ENCODE measurements around the gene SSH2.
"Not testable (repeated sequence)": the region's sequence is repeated elsewhere in the genome, so short reads cannot be mapped to it uniquely, and the experiment has no call there.

The SSH2 gene

DNA sequence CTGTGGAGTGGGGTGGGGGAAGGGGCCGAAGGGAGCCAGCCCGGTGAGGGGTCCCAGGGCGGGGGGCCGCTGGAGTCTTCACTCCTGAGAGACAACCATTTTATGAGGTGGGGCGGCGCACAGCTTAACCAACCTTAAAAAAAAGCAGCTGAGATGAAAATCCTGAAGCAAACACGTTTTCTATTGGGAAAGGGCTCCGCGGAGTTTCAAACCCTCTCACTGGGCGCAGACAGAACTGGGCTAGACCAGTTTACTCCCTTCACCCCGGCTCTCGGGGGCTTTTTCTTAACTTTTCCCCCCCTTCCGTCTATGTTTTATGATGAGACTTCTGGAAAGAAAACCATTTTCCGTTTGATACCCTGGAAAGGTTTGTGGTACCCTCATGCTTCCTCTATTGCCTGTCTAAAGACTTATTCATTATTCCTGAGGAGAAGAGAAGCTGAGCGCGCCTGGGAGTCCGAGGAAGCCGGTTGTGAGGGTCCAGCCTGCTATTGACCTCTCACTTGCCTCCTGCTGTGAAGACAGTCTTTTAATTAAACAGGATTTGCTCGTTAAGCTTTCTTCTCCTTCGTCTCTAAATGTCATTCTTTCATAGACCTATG lies 482 bp upstream of the SSH2 start:
- DNase-seq = no peak

DNA sequence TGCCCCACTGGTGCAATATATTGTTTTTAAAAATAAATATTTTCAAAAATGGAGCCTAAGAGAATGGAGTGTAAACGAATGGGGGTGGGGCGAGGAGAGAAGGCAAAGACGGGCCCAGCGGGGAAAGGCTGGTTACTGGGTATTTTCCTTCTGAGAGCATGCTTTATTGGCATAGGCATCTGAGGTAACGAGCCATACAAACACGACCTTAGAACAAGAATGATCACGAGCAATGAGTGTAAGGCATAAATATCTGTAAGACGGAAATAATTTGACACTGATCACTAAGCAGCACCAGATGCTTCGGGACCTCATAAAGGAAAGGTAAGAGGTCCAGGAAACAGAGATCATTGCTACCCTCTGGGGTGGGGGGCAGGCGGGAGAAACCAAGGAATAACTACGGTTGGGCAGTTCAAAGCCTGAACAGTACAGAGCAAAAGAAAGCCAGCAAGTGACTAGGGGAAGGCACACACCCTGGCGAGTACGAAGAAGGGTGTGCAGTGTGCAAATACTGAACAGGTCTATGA lies 959 bp downstream of the SSH2 start:
- DNase-seq = peak; percentile 34

DNA sequence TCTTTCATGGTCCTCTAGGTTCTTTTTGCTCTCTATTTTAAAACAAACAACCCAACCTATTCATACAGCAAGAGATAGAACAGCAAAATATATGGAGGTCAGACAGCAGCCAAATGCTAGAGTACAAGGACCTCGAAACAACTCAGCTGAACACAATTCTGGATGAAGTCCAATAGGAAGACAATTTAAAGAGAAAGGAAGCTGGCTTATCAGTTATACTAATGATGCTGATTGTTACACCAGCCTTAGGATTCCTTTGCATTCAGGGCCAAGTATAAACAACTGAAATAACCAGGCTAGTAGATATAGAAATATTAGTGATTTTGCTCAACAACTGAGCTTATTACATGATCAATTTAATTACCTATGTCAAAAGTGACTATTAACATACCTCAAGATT lies 2.5 kb downstream of the SSH2 start:
- DNase-seq = no peak

DNA sequence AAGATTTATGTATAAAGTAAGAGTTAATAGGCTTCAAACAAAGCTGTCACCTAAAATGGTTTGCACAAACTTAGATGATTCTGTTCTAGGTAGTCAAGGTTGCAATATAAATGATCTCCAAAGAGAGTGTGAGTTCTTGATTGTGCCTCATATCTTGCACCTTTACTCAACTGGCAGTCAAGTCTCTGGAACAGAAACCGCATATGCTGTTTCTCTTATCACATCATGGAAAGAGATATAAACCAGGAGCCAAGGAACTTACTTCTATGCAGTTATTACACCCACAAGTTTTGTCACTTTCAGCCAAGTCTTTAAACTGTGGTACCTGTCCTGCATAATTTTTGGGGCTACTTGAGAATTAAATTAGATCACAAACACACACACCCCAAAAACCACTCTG lies 5.2 kb downstream of the SSH2 start:
- no peak for DNase-seq

DNA sequence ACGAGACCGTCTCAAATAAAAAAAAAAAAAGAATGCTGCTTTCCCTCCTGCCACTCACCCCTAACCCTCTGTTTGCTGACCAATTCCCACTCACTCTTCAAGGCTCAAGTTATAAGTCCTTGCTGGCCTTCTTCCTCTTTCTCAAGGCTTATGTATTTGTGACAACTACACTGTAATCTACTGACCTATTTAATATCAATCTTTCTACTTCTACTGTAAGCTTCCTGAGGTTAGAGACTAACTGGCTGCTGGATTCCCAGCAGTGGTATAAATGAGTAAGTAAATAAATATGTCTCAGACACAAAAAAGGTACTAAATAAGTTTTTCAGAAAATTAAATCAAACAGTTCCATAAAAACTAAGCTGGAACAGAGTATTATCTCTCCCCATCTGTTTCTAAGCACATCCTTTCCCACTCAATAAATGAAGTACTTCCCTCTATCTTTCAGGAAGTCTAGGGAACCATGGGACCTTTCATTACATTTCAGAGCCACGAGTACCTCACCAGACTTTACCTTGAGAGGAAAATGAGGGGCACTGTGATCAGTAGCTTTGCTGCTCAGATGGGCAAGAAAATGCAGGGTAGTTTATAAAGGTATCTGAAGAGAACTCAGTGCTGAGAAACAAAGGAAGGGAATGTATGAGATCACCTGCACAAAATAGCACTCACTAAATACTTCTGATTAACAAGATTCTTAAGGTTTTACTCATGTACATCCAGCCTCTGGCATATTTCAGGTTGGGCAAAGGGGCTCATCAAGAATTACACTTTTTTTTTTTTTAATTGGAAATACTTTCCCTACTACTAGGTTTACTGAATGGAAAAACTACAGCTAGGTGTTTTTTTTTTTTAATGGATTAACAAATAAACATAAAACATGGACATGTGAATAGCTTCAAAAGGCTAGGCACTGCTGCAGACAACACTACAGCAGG lies 10.8 kb downstream of the SSH2 start:
- peak; percentile 68 for DNase-seq

DNA sequence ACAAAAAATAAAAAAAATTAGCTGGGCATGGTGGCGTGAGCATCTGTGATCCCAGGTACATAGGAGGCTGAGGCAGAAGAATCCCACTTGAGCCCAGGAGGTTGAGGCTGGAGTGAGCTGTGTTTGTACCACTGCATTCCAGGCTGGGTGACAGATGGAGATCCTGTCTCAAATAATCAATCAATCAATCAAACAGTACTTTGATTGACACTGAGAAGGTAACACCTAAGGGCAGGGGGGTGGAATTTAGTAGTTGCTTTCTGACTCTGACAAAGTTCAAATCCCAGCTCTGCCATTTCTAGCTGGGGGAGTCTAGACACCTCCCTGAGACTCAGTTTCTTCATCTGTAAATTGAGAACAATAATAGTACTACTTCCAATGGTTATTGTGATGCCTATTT lies 12.0 kb downstream of the SSH2 start:
- DNase-seq = no peak

DNA sequence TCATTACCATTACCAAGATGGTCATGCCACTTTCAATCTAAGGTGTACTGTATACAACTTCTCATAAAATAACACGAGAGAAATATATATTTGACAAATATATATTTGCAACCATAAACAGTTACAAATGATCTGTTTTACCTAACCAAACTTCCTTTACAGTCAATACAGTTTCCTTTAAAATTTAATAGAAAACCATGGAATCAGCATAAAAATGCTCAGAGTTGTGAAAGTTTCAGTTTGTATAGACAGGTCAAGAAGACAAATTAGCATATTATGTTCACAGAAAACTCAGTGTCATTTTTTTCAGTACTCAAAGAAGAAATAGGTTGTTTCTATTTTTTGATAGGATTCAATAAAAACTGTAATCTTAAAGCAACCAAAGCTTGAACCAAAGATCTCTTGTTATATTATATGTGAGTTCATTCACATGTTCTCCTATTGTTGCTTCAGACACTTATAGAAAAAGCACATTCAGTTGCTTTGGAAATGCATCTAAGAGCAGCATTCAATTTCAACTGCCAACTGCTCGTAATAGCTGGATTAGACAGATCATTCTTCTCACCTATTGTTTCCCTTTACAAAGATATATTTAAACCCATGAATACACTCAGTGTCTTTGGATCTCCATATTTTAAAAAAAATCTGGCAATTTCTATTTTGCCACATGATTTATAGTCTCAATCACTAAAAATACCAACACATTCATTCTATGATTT lies 15.1 kb downstream of the SSH2 start:
- no peak for DNase-seq

DNA sequence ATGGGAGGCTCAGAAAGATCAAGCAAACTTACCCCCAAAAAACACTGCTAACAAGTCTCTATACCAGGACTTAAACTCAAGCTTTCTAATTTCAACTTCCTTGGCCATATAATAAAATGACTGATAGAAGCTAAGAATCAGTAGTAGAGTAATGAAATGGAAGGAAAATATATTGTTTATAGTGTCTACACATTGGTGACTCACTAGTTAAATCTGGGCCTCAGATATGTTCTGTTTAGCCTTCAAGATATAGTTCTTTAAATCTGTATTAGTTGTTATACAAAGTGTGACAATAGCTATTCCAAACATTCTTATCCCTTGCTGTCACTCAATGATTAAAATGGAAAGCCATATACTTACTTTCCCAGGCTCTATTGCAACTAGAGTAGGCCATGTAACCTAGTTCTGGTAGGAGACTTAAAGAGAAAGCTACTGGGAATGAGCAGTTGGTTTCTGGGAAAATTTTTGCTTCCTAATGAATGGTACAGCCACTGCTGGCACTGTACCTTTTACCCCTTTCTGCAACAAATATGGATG lies 18.3 kb downstream of the SSH2 start:
- peak; percentile 6 for DNase-seq

DNA sequence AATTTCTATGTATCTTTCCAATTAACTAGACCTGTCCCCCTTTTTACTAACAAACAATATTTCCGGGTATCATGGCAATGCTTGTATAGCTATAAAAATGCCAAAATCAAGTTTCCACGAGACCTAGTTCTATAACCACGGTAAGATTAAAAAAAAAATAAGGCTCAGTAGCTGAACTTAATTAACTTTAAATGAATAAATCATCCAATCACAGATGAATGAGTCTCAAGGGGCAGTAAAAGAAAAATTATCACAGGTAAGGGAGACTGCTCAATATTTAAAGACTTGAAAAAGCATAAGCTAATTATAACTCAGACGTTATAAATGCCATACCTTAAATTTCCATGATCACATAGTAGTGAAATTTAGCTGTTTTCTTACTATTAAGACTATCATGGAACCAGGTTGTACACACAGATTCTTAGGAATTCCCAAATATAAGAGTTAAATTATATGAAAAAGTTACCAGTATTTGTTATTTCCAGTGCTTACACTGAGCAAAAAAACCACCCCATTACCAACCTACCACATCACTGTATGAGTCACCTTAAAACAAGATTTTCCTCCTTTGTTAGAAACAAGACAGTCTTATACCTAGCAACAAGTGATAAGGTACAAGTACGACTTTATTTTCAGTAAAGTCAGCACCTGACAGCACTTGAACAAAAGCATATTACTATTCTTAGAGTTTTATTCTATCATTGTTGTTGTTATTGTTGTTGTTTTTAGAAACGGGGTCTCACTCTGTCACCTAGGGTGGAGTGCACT lies 20.6 kb downstream of the SSH2 start:
- DNase-seq = no peak

DNA sequence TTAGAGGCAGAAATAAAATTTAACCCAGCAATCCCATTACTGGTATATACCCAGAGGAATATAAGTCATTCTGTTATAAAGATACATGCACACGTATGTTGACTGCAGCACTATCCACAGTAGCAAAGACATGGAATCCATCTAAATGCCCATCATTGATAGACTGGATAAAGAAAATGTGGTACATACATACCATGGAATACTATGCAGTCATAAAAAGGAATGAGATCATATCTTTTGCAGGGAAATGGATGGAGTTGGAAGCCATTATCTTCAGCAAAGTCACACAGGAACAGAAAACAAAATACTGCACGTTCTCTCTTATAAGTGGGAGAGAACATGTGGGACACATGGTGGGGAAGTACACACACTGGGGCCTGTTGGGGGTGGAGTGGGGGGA lies 23.1 kb downstream of the SSH2 start:
- no peak for DNase-seq

DNA sequence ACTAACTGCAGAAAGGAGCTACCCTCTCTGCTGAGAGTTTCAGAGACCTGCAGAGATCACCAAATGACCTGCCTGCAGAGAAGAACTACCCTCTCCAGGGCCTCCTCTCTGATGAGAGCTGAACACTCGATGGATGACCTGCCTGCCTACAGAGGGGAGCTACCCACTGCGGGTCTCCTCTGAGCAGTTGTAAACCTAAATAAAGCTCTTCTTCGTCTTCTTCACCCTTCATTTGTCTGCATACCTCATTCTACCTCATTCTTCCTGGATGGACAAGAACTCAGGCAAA lies 24.2 kb downstream of the SSH2 start:
- DNase-seq = no peak

DNA sequence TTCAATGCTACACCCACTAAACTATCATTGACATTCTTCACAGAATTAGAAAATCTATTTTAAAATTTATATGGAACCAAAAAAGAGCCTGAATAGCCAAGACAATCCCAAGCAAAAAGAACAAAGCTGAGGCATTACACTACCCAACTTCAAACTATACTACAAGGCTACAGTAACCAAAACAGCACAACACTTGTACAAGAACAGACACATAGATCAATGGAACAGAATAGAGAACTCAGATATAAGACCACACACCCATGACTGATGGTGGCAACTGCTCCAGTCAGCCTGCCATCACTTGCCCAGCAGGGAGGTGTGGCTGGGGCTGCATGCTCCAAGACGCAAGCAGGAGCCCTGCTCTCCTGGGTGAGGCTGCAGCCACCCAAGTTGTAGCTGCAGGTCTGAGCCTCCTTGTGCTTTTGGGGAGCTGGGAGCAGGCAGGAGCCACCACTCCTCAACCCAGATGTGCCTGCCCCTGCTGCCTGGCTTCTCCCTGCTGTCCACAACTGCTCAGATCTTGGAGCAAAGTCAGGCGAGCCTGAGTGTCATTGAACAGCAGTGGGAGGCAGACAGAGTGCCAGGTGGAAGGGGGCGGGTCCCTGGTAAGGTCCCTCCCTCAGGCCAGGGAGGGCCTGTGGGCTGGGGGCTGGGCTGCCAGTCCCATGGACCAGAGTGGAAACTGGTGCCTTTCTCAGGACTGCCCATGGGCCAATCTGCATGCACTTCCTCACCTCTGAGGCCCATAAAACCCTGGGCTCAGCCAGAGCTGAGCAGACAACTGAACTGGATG lies 24.7 kb downstream of the SSH2 start:
- no peak for DNase-seq

DNA sequence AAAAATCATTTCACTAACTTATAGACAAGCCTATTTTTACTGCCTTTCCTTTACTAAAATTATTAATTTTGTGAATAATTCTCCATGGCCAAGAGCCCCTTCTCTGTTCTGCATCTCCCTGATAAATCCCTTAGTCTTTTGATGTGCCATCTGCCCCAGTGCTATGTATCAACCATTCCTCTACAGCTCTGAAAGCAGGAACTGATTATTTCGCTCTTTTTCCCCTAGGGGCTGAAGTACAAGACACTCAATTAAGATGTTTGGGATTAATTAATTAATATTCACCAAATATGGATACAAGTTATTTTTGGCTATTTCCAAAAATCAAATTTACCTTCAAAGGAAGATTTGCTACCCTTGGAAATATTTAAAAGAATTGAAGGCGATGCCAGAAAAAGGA lies 26.6 kb downstream of the SSH2 start:
- no peak for DNase-seq

DNA sequence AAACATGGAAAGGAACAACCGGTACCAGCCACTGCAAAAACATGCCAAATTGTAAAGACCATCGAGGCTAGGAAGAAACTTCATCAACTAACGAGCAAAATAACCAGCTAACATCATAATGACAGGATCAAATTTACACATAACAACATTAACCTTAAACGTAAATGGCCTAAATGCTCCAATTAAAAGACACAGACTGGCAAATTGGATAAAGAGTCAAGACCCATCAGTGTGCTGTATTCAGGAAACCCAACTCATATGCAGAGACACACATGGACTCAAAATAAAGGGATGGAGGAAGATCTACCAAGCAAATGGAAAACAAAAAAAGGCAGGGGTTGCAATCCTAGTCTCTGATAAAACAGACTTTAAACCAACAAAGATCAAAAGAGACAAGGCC lies 32.9 kb downstream of the SSH2 start:
- DNase-seq = not testable (repeated sequence)

DNA sequence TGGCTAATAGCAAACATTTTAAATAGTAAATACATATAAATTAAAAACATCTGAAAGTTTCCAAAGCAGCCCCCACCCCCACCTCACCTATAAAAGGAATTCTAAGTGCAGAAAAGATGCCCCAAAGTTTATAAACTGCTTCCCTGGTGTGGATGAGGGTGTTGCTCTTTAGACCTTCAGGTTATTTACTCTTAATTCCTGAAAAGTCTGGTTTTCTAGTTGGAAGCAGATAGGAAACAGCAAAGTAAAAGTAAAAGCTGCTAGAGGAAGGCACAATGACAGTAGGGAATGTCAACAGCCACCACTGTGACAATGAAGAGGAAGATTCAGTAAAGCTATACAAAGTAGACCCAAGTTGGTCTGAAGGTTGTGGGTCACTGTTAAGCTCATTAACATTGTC lies 37.8 kb downstream of the SSH2 start:
- DNase-seq = no peak

DNA sequence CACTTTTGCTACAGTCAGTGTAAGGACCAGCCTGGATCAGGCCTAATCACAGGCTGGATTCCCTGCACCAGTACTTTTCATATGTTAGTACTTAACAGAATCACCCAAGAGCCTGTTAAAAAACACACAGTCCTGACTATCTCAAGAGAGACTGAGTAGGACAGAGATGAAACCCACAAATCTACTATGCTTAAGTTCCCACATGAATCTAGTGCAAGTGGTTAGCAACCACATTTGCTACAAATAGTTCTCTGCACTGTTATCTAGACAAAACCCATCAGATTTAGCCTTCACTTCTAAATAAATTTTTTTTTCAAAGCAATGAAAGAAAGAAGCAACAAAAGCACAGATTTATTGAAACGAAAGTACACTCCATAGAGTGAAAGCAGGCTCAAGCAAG lies 38.9 kb downstream of the SSH2 start:
- DNase-seq = no peak

DNA sequence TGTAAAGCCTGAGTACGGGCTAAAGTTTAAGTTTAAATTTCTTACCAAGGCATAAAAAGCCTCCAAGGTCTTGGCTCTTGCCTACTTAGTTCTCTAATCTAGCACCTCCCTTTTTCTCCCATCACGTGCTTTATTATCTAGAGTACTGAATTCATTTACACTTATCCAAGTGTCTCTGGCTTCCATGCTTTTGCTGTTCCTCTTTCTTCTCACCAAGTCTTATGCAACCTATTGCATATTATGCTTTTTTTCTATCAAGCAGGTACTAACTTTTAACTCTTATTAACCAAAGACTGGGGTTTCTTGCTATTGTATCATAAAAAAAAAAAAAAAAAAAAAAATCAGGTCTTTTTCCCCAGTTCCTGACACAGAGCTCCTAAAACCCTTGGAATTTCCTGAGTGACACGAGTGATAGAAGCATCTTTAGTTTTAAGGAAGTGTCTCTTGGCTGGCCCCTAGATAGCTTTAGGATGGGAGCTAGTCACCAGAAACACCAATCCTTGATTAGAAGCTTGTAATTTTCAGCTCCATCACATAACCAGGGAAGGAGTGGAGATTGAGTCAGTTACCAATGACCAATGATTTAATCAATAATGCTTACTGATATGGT lies 44.9 kb downstream of the SSH2 start:
- DNase-seq = no peak

DNA sequence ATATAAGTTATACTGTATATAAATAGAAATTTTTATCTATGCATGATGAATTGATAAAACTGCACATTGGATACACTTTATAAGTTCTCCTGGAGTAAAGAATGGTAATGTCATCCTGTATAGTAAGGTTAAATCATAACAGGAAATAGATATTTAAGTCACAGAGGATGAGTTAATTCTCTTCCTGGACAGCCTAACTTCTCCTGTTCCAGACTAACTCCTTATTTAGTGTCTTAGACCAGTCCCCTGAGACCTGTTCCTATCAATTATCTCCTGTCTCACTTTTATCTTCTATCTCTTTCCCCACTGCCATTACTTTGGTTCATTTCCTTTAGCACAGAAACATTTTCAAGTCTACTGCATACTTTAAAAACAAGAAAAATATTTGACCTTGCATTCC lies 46.5 kb downstream of the SSH2 start:
- peak; percentile 67 for DNase-seq

DNA sequence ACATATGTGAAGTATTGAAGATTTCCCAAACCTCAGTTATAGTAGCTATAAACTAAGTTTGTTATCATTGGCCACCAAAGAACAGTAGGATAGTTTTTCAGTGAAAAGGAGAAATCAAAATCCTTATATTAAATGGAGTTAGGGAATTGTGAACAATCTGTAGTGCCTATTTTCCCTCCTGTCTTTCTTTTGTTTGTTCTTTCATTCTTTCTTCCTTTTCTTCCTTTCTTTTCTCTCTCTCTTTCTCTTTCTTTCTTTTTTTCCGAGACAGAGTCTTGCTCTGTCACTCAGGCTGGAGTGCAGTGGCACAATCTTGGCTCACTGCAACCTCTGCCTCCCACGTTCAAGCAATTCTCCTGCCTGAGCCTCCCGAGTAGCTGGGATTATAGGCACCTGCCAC lies 48.8 kb downstream of the SSH2 start:
- no peak for DNase-seq

DNA sequence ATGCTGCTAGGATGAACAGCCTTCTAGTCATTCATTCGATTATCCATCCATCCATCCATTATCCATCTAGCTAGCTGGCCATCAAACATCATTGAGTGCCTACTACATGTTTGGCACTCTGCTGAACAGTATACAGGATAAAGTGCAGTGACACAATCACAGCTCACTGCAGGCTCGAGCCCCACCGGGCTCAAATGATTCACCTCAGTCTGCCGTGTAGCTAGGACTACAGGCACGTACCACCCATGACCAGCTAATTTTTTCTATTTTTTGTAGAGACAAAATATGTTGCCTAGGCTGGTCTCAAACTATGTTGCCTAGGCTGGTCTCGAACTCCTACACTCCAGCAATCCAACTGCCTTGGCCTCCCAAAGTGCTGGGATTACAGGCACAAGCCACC lies 50.0 kb downstream of the SSH2 start:
- no peak for DNase-seq

DNA sequence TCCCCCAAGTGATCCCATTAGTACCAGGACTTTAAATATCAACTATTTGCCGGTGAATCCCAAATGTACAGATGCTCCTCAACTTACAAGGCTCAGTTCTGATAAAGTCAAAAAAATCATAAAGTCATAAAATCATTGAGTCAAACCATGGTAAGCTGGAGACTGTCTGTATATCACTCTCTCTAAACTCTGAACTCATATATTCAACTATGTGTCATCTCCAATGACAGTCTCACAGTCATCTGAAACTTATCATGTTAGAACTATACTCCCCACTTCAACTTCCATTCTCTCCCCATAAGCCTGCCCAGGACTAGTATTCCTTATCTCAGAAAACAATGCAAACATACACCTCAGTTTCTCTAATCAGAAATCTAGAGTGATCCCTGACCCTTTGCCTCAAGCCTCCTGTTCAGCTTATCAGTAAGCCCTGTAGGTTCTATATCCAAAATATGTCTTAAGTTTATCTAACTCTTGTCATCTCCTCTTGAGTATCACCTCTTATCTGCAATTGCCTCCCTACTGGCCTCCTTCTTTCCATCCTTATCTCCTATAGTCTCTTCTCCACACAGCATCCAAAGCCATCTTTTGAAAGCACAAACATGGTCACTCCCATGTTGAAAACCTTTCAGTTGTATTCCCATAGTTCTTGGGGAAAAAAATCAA lies 55.0 kb downstream of the SSH2 start:
- DNase-seq = no peak
